HL-60 (cell line): ENCODE measurements around the gene CABLES2.
A peak's percentile ranks its signal among the peaks of the same experiment; 100 is the strongest.

Experiments
- DNase-seq, 2 experiments: peaks; one replicate each; pipeline ENCODE4 v3.0.0-alpha.2; 2010 to 2020; ENCODE audit warnings: low read depth in 1 of 2, low spot score in 1 of 2
- H3K27ac ChIP-seq: fragments of 250-450 bp; sonication (Bioruptor Pico); replicated peaks from 2 replicates; pipeline ENCODE4 v1.5.1; 2020; ENCODE audit warnings: mild to moderate bottlenecking, moderate library complexity
- H3K27me3 ChIP-seq: fragments of 250-450 bp; sonication (Bioruptor Pico); 2 replicates; pipeline ENCODE4 v1.5.1; 2021; ENCODE audit warnings: mild to moderate bottlenecking, moderate library complexity; ENCODE audit not compliant: insufficient read depth, poor library complexity, severe bottlenecking
- H3K4me3 ChIP-seq: replicated peaks from 2 replicates; pipeline ENCODE4 v1.5.1; 2011; ENCODE audit warnings: mild to moderate bottlenecking, control low read depth, low read length; ENCODE audit not compliant: insufficient read depth
- CTCF ChIP-seq: IDR thresholded peaks from one replicate; pipeline ENCODE4 v1.5.1; 2011; ENCODE audit warnings: low read length, control low read depth, inconsistent platforms; ENCODE audit not compliant: insufficient read depth
- GABPA ChIP-seq: IDR thresholded peaks from 2 replicates; pipeline ENCODE4 v1.6.1; 2012; ENCODE audit warnings: low read depth
- POLR2AphosphoS5 ChIP-seq: IDR thresholded peaks from 2 replicates; pipeline ENCODE4 v1.6.1; 2012; ENCODE audit warnings: low read depth
- REST ChIP-seq: IDR thresholded peaks from 2 replicates; pipeline ENCODE4 v1.6.1; 2012; ENCODE audit warnings: low read depth; ENCODE audit not compliant: insufficient replicate concordance
- SPI1 ChIP-seq: IDR thresholded peaks from 2 replicates; pipeline ENCODE4 v1.6.1; 2012; ENCODE audit warnings: low read depth, mild to moderate bottlenecking, borderline replicate concordance

CABLES2 gene

GRCh38 chr20:62390317-62391164 lies 16.5 kb downstream of the CABLES2 start:
- no peak for DNase-seq
- Histone ChIP-seq H3K27ac (no peak overlapping the region), H3K27me3 (no peaks in the 10 kb centered on the region), H3K4me3 (no peak overlapping the region)
- TF ChIP-seq SPI1: no peak
- TF ChIP-seq POLR2AphosphoS5: 0 out of 2 replicates have a peak, but pooled peaks have one; percentile 9

- H3K27ac ChIP-seq: no peak overlapping the region
- TF ChIP-seq POLR2AphosphoS5 (no peak; the same call in 1 of the 2 replicates), REST (no peak), SPI1 (no peak), CTCF (no peak), GABPA (no peak)
These were observed 17.4 kb downstream of the CABLES2 start for GRCh38 chr20:62389601-62390087.

GRCh38 chr20:62388839-62389600 lies 18.1 kb downstream of the CABLES2 start:
- no peak for DNase-seq
- Histone ChIP-seq H3K4me3 (no peak overlapping the region), H3K27me3 (no peaks in the 10 kb centered on the region), H3K27ac (peak overlapping the region; percentile 90; the same call in 1 of the 2 replicates)
- TF ChIP-seq POLR2AphosphoS5 (peak; percentile 63), GABPA (no peak)

More at GRCh38 chr20:62389601-62390087, 17.4 kb downstream of the CABLES2 start:
- no peak for DNase-seq
- Histone ChIP-seq H3K4me3 (no peak overlapping the region), H3K27me3 (no peaks in the 10 kb centered on the region)

- TF ChIP-seq POLR2AphosphoS5 (no peak; the same call in none of the 2 replicates), CTCF (no peak), GABPA (no peak), REST (no peak), SPI1 (no peak)
- peak overlapping the region; percentile 90 for H3K27ac ChIP-seq
- DNase-seq: no peak
- H3K27me3 ChIP-seq: no peaks in the 10 kb centered on the region
- peak overlapping the region; percentile 87 for H3K4me3 ChIP-seq
These were observed 19.0 kb downstream of the CABLES2 start for GRCh38 chr20:62387933-62388635.
